ENCODE measurements around the gene PAXIP1.

Gene PAXIP1

DNA sequence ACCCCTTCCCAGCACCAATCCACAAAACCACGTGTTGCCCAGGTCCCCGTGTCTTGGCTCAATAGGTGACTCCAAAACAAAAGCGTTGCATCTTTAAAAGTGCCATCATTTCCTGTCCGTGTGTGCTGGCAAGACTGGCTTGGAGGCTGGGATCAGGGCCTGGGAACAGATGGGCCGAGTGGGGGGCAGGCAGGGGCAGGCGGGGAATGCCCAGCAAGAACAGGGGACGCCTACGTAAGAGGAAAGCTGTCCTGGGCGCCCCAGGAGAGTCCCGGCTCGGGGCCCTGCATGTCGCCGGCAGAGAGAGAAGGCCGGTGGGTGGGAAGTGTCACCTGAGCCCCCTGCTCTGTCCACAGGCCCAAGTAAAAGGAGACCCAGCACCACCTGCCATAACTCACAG is 86.5 kb downstream of the PAXIP1 start:
- Histone ChIP-seq H3K4me2 (ENCODE audit: low read depth, low read length) (no peak overlapping the region), H3K4me1 (ENCODE audit: low read length) (no peaks in the 10 kb centered on the region), H3K9me3 (replicated peaks; ENCODE audit: insufficient read depth, low read length) (no peaks in the 10 kb centered on the region), H3K36me3 (replicated peaks; ENCODE audit: insufficient read depth, low read length) (no peaks in the 10 kb centered on the region), H4K20me1 (ENCODE audit: insufficient read depth, low read length) (no peaks in the 10 kb centered on the region), H3K4me3 (ENCODE audit: low read length) (no peak overlapping the region), H3F3A (ENCODE audit: insufficient read depth, low read length) (no peaks in the 10 kb centered on the region), H3K27ac (ENCODE audit: low read length) (no peak overlapping the region), H3K27me3 (replicated peaks; ENCODE audit: insufficient read depth, low read length) (peaks cover 39% of the 10 kb centered on the region), H3K9me2 (replicated peaks; ENCODE audit: insufficient read depth, low read length) (no peaks in the 10 kb centered on the region), H3K9ac (ENCODE audit: low read length) (no peak overlapping the region), H3K79me2 (ENCODE audit: low read length) (no peaks in the 10 kb centered on the region), H2AFZ (ENCODE audit: low read length) (no peak overlapping the region)
- DNase-seq = no peak
- TF ChIP-seq EZH2 (optimal IDR thresholded peaks at IDR 0.05; ENCODE audit: low read depth, low read length) = no peak
- TF ChIP-seq, protein P1, sequence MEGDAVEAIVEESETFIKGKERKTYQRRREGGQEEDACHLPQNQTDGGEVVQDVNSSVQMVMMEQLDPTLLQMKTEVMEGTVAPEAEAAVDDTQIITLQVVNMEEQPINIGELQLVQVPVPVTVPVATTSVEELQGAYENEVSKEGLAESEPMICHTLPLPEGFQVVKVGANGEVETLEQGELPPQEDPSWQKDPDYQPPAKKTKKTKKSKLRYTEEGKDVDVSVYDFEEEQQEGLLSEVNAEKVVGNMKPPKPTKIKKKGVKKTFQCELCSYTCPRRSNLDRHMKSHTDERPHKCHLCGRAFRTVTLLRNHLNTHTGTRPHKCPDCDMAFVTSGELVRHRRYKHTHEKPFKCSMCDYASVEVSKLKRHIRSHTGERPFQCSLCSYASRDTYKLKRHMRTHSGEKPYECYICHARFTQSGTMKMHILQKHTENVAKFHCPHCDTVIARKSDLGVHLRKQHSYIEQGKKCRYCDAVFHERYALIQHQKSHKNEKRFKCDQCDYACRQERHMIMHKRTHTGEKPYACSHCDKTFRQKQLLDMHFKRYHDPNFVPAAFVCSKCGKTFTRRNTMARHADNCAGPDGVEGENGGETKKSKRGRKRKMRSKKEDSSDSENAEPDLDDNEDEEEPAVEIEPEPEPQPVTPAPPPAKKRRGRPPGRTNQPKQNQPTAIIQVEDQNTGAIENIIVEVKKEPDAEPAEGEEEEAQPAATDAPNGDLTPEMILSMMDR (IDR thresholded peaks at IDR 0.05; ENCODE audit: low read length) = no peak

DNA sequence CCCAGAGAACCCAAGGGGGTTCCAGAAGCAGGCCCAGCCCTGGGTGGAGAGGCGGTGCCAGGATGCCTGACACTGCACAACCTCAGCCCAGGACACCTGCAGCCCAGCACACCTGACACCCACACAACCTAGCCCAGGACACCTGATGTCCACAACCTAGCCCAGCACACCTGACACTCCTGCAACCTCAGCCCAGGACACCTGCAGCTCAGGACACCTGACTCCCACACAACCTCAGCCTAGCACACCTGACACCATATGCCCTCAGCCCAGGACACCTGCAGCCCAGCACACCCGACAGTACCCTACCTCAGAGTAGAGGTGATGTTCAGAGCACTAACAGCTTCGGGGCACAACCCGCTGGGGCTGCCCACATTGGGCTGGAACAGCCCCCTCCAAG is 87.3 kb downstream of the PAXIP1 start:
- H3K79me2 ChIP-seq (ENCODE audit: low read length) = no peaks in the 10 kb centered on the region
- no peak overlapping the region for H3K9ac ChIP-seq (ENCODE audit: low read length)
- peak; percentile 17 for DNase-seq
- H3K9me2 ChIP-seq (replicated peaks; ENCODE audit: insufficient read depth, low read length) = no peaks in the 10 kb centered on the region
- no peaks in the 10 kb centered on the region for H3K4me1 ChIP-seq (ENCODE audit: low read length)
- no peaks in the 10 kb centered on the region for H4K20me1 ChIP-seq (ENCODE audit: insufficient read depth, low read length)
- no peak overlapping the region for H3K27ac ChIP-seq (ENCODE audit: low read length)
- H3K27me3 ChIP-seq (replicated peaks; ENCODE audit: insufficient read depth, low read length) = peaks cover 40% of the 10 kb centered on the region
- H2AFZ ChIP-seq (ENCODE audit: low read length) = no peak overlapping the region
- TF ChIP-seq EZH2 (optimal IDR thresholded peaks at IDR 0.05; ENCODE audit: low read depth, low read length) (no peak), EZH2phosphoT487 (IDR thresholded peaks at IDR 0.05; ENCODE audit: low read length) (no peak)
- TF ChIP-seq, protein P1 (IDR thresholded peaks at IDR 0.05; ENCODE audit: low read length) = no peak
- H3F3A ChIP-seq (ENCODE audit: insufficient read depth, low read length) = no peaks in the 10 kb centered on the region
- no peaks in the 10 kb centered on the region for H3K9me3 ChIP-seq (replicated peaks; ENCODE audit: insufficient read depth, low read length)
- no peak overlapping the region for H3K4me2 ChIP-seq (ENCODE audit: low read depth, low read length)
- no peaks in the 10 kb centered on the region for H3K36me3 ChIP-seq (replicated peaks; ENCODE audit: insufficient read depth, low read length)
- no peak overlapping the region for H3K4me3 ChIP-seq (ENCODE audit: low read length)

DNA sequence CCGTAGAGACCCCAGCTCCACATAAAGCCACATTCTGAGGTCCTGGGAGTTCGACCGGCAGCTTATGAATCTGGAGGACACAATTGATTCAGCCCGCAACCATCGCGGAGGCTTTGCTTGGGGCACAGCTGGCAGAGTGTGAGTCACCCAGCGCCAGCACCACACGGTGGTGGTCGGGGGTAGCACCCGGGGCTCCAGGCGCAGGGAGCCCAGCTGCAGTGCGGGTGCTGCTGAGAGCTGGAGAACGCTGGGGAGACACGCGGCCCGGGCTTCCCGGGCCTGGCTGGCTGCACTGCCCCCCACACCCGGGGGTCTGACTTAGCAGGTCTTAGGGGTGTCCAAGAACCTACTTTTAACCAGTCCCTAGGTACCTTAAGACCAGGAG is 87.9 kb downstream of the PAXIP1 start:
- H3K36me3 ChIP-seq (replicated peaks; ENCODE audit: insufficient read depth, low read length) = no peaks in the 10 kb centered on the region
- TF ChIP-seq EZH2phosphoT487 (IDR thresholded peaks at IDR 0.05; ENCODE audit: low read length) (no peak), EZH2 (optimal IDR thresholded peaks at IDR 0.05; ENCODE audit: low read depth, low read length) (no peak)
- TF ChIP-seq, protein P1 (IDR thresholded peaks at IDR 0.05; ENCODE audit: low read length) = no peak

More for the DNA sequence above, 87.9 kb downstream of the PAXIP1 start:
- Histone ChIP-seq H3K4me1 (ENCODE audit: low read length) (no peaks in the 10 kb centered on the region), H3K4me2 (ENCODE audit: low read depth, low read length) (no peak overlapping the region), H3K79me2 (ENCODE audit: low read length) (no peaks in the 10 kb centered on the region), H4K20me1 (ENCODE audit: insufficient read depth, low read length) (no peaks in the 10 kb centered on the region), H3K4me3 (ENCODE audit: low read length) (no peak overlapping the region), H2AFZ (ENCODE audit: low read length) (no peak overlapping the region), H3K9ac (ENCODE audit: low read length) (no peak overlapping the region), H3F3A (ENCODE audit: insufficient read depth, low read length) (no peaks in the 10 kb centered on the region), H3K9me2 (replicated peaks; ENCODE audit: insufficient read depth, low read length) (no peaks in the 10 kb centered on the region), H3K27ac (ENCODE audit: low read length) (no peak overlapping the region), H3K9me3 (replicated peaks; ENCODE audit: insufficient read depth, low read length) (no peaks in the 10 kb centered on the region), H3K27me3 (replicated peaks; ENCODE audit: insufficient read depth, low read length) (peaks cover 36% of the 10 kb centered on the region)
- DNase-seq = no peak

All from MM.1S (cell line).